ELF-1 (cell line): ENCODE measurements around the gene ZSWIM4.

Source experiments
- DNase-seq: peaks from one replicate; pipeline ENCODE4 v3.0.0-alpha.2; 2016; ENCODE audit warnings: low read depth, low spot score

The ZSWIM4 gene

GRCh38 chr19:13872695-13873389, 77.6 kb downstream of the ZSWIM4 start:
- no peak for DNase-seq

- DNase-seq, result no peak
These were observed 78.7 kb downstream of the ZSWIM4 start for GRCh38 chr19:13873834-13874515.

- no peak for DNase-seq
These were observed 80.6 kb downstream of the ZSWIM4 start for GRCh38 chr19:13875824-13876223.

GRCh38 chr19:13876834-13877233, 81.6 kb downstream of the ZSWIM4 start, which contains the start of gene NANOS3:
Gene NANOS3, plus strand, starts transcription at chr19:13877134. Its CDS starts 115 bp downstream, at chr19:13877249.
- no peak for DNase-seq

- DNase-seq, result no peak
These were observed 82.1 kb downstream of the ZSWIM4 start for GRCh38 chr19:13877303-13877702.

GRCh38 chr19:13880059-13881043, 85.1 kb downstream of the ZSWIM4 start:
- peak; percentile 98 for DNase-seq

GRCh38 chr19:13881251-13881691, 86.0 kb downstream of the ZSWIM4 start:
- DNase-seq, result peak; percentile 96
